ENCODE data around the gene MYO1D. TPM values are rescaled to one million over a fixed set of nuclear protein-coding genes. Genes with fewer than 3 reads are reported as not detected.

Gene MYO1D
- total RNA-seq, 1 experiment from 2014 or later = 206 TPM

DNA sequence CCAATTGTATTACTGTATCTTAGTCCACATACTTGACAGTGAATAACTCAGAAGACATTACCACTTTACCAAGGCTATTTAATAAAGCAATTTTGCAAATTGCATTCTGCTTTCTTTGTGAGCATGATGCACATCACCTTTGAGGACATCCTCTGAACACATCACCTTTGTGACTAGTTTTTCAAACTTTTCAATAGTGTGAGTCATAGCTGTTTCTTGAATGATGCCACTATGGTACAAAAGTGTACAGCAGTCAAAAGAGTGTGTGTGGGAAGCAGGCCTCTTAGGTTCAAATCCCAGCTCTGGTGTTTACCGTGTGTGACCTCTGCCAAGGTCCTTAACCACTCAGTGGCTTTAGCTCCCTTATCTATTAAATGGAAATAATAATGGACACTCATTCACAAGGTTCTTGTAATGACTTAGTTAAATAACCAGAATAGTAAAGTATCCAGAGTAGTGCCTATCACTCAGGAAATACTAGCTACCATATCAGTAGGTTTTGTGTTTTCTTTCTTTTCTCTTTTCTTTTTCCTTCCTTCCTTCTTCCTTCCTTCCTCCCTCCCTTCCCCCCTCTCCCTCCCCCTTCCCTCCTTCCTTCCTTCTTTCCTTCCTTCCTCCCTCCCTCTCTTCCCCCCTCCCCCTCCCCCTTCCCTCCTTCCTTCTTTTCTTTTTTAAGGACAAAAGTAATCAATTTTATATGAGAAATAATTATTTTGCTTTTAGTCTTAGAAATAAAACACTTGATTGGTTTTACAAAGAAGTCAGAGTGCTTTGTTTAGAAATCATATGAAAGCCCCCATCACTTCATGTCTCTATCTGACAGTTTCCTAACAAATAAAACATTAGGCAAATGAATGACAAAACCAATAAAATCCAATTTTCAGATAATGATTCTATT lies 178.9 kb downstream of the MYO1D start:
- BruUV-seq (replicated peaks) = no TSS peak
- TF ChIP-seq, protein P1, sequence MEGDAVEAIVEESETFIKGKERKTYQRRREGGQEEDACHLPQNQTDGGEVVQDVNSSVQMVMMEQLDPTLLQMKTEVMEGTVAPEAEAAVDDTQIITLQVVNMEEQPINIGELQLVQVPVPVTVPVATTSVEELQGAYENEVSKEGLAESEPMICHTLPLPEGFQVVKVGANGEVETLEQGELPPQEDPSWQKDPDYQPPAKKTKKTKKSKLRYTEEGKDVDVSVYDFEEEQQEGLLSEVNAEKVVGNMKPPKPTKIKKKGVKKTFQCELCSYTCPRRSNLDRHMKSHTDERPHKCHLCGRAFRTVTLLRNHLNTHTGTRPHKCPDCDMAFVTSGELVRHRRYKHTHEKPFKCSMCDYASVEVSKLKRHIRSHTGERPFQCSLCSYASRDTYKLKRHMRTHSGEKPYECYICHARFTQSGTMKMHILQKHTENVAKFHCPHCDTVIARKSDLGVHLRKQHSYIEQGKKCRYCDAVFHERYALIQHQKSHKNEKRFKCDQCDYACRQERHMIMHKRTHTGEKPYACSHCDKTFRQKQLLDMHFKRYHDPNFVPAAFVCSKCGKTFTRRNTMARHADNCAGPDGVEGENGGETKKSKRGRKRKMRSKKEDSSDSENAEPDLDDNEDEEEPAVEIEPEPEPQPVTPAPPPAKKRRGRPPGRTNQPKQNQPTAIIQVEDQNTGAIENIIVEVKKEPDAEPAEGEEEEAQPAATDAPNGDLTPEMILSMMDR (IDR thresholded peaks at IDR 0.05; ENCODE audit: insufficient read depth in 1 of 2, low read depth in 1 of 2, low read length in 1 of 2, severe bottlenecking in 1 of 2, unreplicated experiment in 1 of 2) = no peak
- peaks cover 15% of the 10 kb centered on the region for H3K9me3 ChIP-seq
- ChIA-PET CTCF (no interaction called here), POLR2A (no interaction called here)
- H3K27me3 Mint-ChIP-seq (ENCODE audit: insufficient read depth, unreplicated experiment) = no peaks in the 10 kb centered on the region
- H3K4me1 Mint-ChIP-seq (ENCODE audit: low read depth, unreplicated experiment) = no peaks in the 10 kb centered on the region
- no peak overlapping the region for H3K27ac Mint-ChIP-seq (ENCODE audit: unreplicated experiment)
- 0 out of 2 replicates have a peak, but pooled peaks cover 6% of the 10 kb centered on the region for H3K4me1 ChIP-seq
- DNase-seq = no peak
- no peak overlapping the region for H3K4me3 ChIP-seq (ENCODE audit: low read depth, low read length)
- intact Hi-C loops (cut with micrococcal nuclease; ENCODE audit: unreplicated experiment) = no loop called here
- H3K36me3 ChIP-seq (ENCODE audit: control insufficient read depth, insufficient read depth, low read length) = peaks cover 3% of the 10 kb centered on the region; the same call in 1 of the 2 replicates
- H3K36me3 Mint-ChIP-seq (ENCODE audit: insufficient read depth, unreplicated experiment) = peaks cover 62% of the 10 kb centered on the region
- H3K27me3 ChIP-seq (replicated peaks; ENCODE audit: control insufficient read depth, insufficient read depth, low read length) = no peaks in the 10 kb centered on the region
- peaks cover 17% of the 10 kb centered on the region for H3K9me3 Mint-ChIP-seq (ENCODE audit: unreplicated experiment)
- H3K4me3 Mint-ChIP-seq (ENCODE audit: unreplicated experiment) = no peak overlapping the region

DNA sequence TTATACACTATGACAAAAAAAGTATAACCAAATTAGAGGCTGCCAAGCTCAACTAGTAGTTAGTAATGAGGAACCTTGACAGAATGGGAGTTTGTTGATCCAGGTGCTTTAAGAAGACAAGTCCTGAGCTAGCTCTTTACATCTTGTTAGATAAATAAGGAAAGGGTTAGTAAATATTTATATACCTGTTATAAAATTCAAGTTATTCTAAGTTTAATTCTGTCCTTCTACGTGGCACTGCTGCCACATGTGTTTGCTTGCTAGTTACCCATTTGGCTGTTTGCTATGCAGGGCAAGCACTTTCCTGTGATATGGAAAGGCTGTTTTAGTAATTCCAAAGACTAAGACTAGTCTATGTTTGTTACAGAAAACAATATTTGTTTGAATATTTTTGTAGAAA lies 180.5 kb downstream of the MYO1D start:
- Histone ChIP-seq H3K4me3 (ENCODE audit: low read depth, low read length) (no peak overlapping the region), H3K36me3 (ENCODE audit: control insufficient read depth, insufficient read depth, low read length) (peaks cover 3% of the 10 kb centered on the region; the same call in 1 of the 2 replicates), H3K27me3 (replicated peaks; ENCODE audit: control insufficient read depth, insufficient read depth, low read length) (no peaks in the 10 kb centered on the region), H3K9me3 (peaks cover 15% of the 10 kb centered on the region), H3K4me1 (0 out of 2 replicates have a peak, but pooled peaks cover 6% of the 10 kb centered on the region)
- no peak overlapping the region for H3K4me3 Mint-ChIP-seq (ENCODE audit: unreplicated experiment)
- no peaks in the 10 kb centered on the region for H3K4me1 Mint-ChIP-seq (ENCODE audit: low read depth, unreplicated experiment)
- no peak for DNase-seq
- H3K9me3 Mint-ChIP-seq (ENCODE audit: unreplicated experiment) = peaks cover 17% of the 10 kb centered on the region
- intact Hi-C loops (cut with micrococcal nuclease; ENCODE audit: unreplicated experiment) = no loop called here
- peaks cover 58% of the 10 kb centered on the region for H3K36me3 Mint-ChIP-seq (ENCODE audit: insufficient read depth, unreplicated experiment)
- CTCF ChIA-PET = no interaction called here
- H3K27ac Mint-ChIP-seq (ENCODE audit: unreplicated experiment) = no peak overlapping the region
- TF ChIP-seq, protein P1 (IDR thresholded peaks at IDR 0.05; ENCODE audit: insufficient read depth in 1 of 2, low read depth in 1 of 2, low read length in 1 of 2, severe bottlenecking in 1 of 2, unreplicated experiment in 1 of 2) = no peak
- no peaks in the 10 kb centered on the region for H3K27me3 Mint-ChIP-seq (ENCODE audit: insufficient read depth, unreplicated experiment)
- BruUV-seq (replicated peaks) = no TSS peak
- POLR2A ChIA-PET = no interaction called here

DNA sequence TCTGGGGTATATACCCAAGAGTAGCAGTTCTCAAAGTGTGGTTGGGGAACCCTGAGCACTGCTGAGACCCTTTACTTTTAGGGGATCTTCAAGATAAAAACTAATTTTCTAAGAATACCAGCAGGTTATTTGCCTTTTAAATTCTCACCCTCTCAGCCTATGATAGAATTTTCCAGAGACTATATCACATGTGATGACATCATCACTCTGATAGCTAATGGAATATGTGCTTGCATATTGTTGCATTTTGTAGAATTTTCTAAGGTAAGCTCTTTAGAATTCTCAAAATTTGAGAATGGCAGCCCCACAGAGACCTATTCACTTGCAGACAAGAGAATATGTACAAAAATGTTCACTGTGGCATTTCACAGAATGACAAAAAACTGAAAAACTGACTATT lies 181.1 kb downstream of the MYO1D start:
- POLR2A ChIA-PET = no interaction called here
- DNase-seq = no peak
- CTCF ChIA-PET = no interaction called here
- no peak overlapping the region for H3K27ac Mint-ChIP-seq (ENCODE audit: unreplicated experiment)
- H3K9me3 Mint-ChIP-seq (ENCODE audit: unreplicated experiment) = peaks cover 17% of the 10 kb centered on the region
- H3K36me3 Mint-ChIP-seq (ENCODE audit: insufficient read depth, unreplicated experiment) = peaks cover 64% of the 10 kb centered on the region
- H3K4me1 Mint-ChIP-seq (ENCODE audit: low read depth, unreplicated experiment) = no peaks in the 10 kb centered on the region
- Histone ChIP-seq H3K27me3 (replicated peaks; ENCODE audit: control insufficient read depth, insufficient read depth, low read length) (no peaks in the 10 kb centered on the region), H3K9me3 (peaks cover 12% of the 10 kb centered on the region), H3K36me3 (ENCODE audit: control insufficient read depth, insufficient read depth, low read length) (peaks cover 3% of the 10 kb centered on the region; the same call in 1 of the 2 replicates), H3K4me1 (0 out of 2 replicates have a peak, but pooled peaks cover 6% of the 10 kb centered on the region), H3K4me3 (ENCODE audit: low read depth, low read length) (no peak overlapping the region)
- no peak overlapping the region for H3K4me3 Mint-ChIP-seq (ENCODE audit: unreplicated experiment)
- H3K27me3 Mint-ChIP-seq (ENCODE audit: insufficient read depth, unreplicated experiment) = no peaks in the 10 kb centered on the region
- intact Hi-C loops (cut with micrococcal nuclease; ENCODE audit: unreplicated experiment) = no loop called here
- BruUV-seq (replicated peaks) = no TSS peak
- TF ChIP-seq, protein P1 (IDR thresholded peaks at IDR 0.05; ENCODE audit: insufficient read depth in 1 of 2, low read depth in 1 of 2, low read length in 1 of 2, severe bottlenecking in 1 of 2, unreplicated experiment in 1 of 2) = no peak
